ENCODE data around the gene C16orf86. TPM values are rescaled to one million over a fixed set of nuclear protein-coding genes. Genes with fewer than 3 reads are reported as not detected.

Gene C16orf86
- total RNA-seq, 2 donors from 2014 or later, result 2.9 to 5.1 TPM

GRCh38 chr16:67648764-67649407 is 17.7 kb upstream of the C16orf86 start:
- DNase-seq (no peak), ATAC-seq (no peak)
- H3K36me3 Mint-ChIP-seq (ENCODE audit: low read depth), result peaks cover 8% of the 10 kb centered on the region
- no peaks in the 10 kb centered on the region for H3K9me3 ChIP-seq (ENCODE audit: control insufficient read depth, low read length, poor library complexity, severe bottlenecking)
- H3K4me3 Mint-ChIP-seq, result no peak overlapping the region
- H3K27ac Mint-ChIP-seq, result no peak overlapping the region
- H3K4me1 Mint-ChIP-seq, result peaks cover 20% of the 10 kb centered on the region
- H3K27me3 Mint-ChIP-seq, result no peaks in the 10 kb centered on the region

GRCh38 chr16:67649494-67649931 is 17.1 kb upstream of the C16orf86 start:
- H3K9me3 ChIP-seq (ENCODE audit: control insufficient read depth, low read length, poor library complexity, severe bottlenecking), result no peaks in the 10 kb centered on the region
- Mint-ChIP-seq H3K4me3 (no peak overlapping the region), H3K36me3 (ENCODE audit: low read depth) (peaks cover 8% of the 10 kb centered on the region), H3K4me1 (peaks cover 18% of the 10 kb centered on the region), H3K27ac (no peak overlapping the region), H3K27me3 (no peaks in the 10 kb centered on the region)
- DNase-seq (no peak), ATAC-seq (no peak)

GRCh38 chr16:67650023-67650422 is 16.6 kb upstream of the C16orf86 start:
- Mint-ChIP-seq H3K27ac (peak overlapping the region; percentile 91), H3K36me3 (ENCODE audit: low read depth) (peaks cover 8% of the 10 kb centered on the region)

GRCh38 chr16:67651039-67651438 is 15.6 kb upstream of the C16orf86 start:
- H3K4me3 Mint-ChIP-seq, result no peak overlapping the region
- DNase-seq, result no peak
- H3K27ac Mint-ChIP-seq, result peak overlapping the region; percentile 91
- ATAC-seq, result no peak
- H3K4me1 Mint-ChIP-seq, result peaks cover 18% of the 10 kb centered on the region
- peaks cover 13% of the 10 kb centered on the region for H3K36me3 Mint-ChIP-seq (ENCODE audit: low read depth)
- no peaks in the 10 kb centered on the region for H3K27me3 Mint-ChIP-seq
- H3K9me3 ChIP-seq (ENCODE audit: control insufficient read depth, low read length, poor library complexity, severe bottlenecking), result no peaks in the 10 kb centered on the region

More at GRCh38 chr16:67650023-67650422, 16.6 kb upstream of the C16orf86 start:
- DNase-seq, result no peak
- Mint-ChIP-seq H3K4me3 (no peak overlapping the region), H3K27me3 (no peaks in the 10 kb centered on the region), H3K4me1 (peaks cover 16% of the 10 kb centered on the region)
- no peaks in the 10 kb centered on the region for H3K9me3 ChIP-seq (ENCODE audit: control insufficient read depth, low read length, poor library complexity, severe bottlenecking)
- ATAC-seq, result no peak

GRCh38 chr16:67651847-67652246 is 14.8 kb upstream of the C16orf86 start:
- Mint-ChIP-seq H3K27ac (peak overlapping the region; percentile 91), H3K36me3 (ENCODE audit: low read depth) (peaks cover 13% of the 10 kb centered on the region), H3K27me3 (no peaks in the 10 kb centered on the region), H3K4me3 (no peak overlapping the region), H3K4me1 (peaks cover 16% of the 10 kb centered on the region)
- no peaks in the 10 kb centered on the region for H3K9me3 ChIP-seq (ENCODE audit: control insufficient read depth, low read length, poor library complexity, severe bottlenecking)
- DNase-seq (no peak), ATAC-seq (no peak)

GRCh38 chr16:67652578-67653127 is 14.0 kb upstream of the C16orf86 start:
- DNase-seq (no peak), ATAC-seq (no peak)
- no peak overlapping the region for H3K27ac Mint-ChIP-seq

GRCh38 chr16:67653128-67653788 is 13.4 kb upstream of the C16orf86 start:
- H3K9me3 ChIP-seq (ENCODE audit: control insufficient read depth, low read length, poor library complexity, severe bottlenecking), result no peaks in the 10 kb centered on the region
- Mint-ChIP-seq H3K4me1 (peaks cover 16% of the 10 kb centered on the region), H3K36me3 (ENCODE audit: low read depth) (peaks cover 13% of the 10 kb centered on the region), H3K27ac (no peak overlapping the region), H3K4me3 (no peak overlapping the region), H3K27me3 (no peaks in the 10 kb centered on the region)
- ATAC-seq (no peak), DNase-seq (no peak)

More at GRCh38 chr16:67652578-67653127, 14.0 kb upstream of the C16orf86 start:
- H3K9me3 ChIP-seq (ENCODE audit: control insufficient read depth, low read length, poor library complexity, severe bottlenecking), result no peaks in the 10 kb centered on the region
- Mint-ChIP-seq H3K36me3 (ENCODE audit: low read depth) (peaks cover 13% of the 10 kb centered on the region), H3K4me3 (no peak overlapping the region), H3K27me3 (no peaks in the 10 kb centered on the region), H3K4me1 (peaks cover 16% of the 10 kb centered on the region)

GRCh38 chr16:67653789-67654402 is 12.7 kb upstream of the C16orf86 start:
- H3K9me3 ChIP-seq (ENCODE audit: control insufficient read depth, low read length, poor library complexity, severe bottlenecking), result no peaks in the 10 kb centered on the region
- Mint-ChIP-seq H3K36me3 (ENCODE audit: low read depth) (peaks cover 13% of the 10 kb centered on the region), H3K27ac (no peak overlapping the region), H3K4me3 (no peak overlapping the region), H3K27me3 (no peaks in the 10 kb centered on the region), H3K4me1 (peaks cover 16% of the 10 kb centered on the region)
- DNase-seq (no peak), ATAC-seq (no peak)

- no peak for DNase-seq
- Mint-ChIP-seq H3K4me1 (peaks cover 21% of the 10 kb centered on the region), H3K27ac (no peak overlapping the region), H3K4me3 (no peak overlapping the region), H3K27me3 (no peaks in the 10 kb centered on the region), H3K36me3 (ENCODE audit: low read depth) (peaks cover 13% of the 10 kb centered on the region)
- ATAC-seq, result no peak
- no peaks in the 10 kb centered on the region for H3K9me3 ChIP-seq (ENCODE audit: control insufficient read depth, low read length, poor library complexity, severe bottlenecking)
These were observed 12.2 kb upstream of the C16orf86 start for GRCh38 chr16:67654403-67654911.

- Mint-ChIP-seq H3K4me3 (no peak overlapping the region), H3K27ac (peak overlapping the region; percentile 49), H3K27me3 (no peaks in the 10 kb centered on the region), H3K4me1 (peaks cover 18% of the 10 kb centered on the region), H3K36me3 (ENCODE audit: low read depth) (peaks cover 10% of the 10 kb centered on the region)
- H3K9me3 ChIP-seq (ENCODE audit: control insufficient read depth, low read length, poor library complexity, severe bottlenecking), result no peaks in the 10 kb centered on the region
- no peak for ATAC-seq
- no peak for DNase-seq
These were observed 11.3 kb upstream of the C16orf86 start for GRCh38 chr16:67655363-67655762.

GRCh38 chr16:67656344-67657016 is 10.1 kb upstream of the C16orf86 start:
- DNase-seq, result no peak
- H3K27ac Mint-ChIP-seq, result no peak overlapping the region
- ATAC-seq, result no peak
- no peak overlapping the region for H3K4me3 Mint-ChIP-seq
- no peaks in the 10 kb centered on the region for H3K9me3 ChIP-seq (ENCODE audit: control insufficient read depth, low read length, poor library complexity, severe bottlenecking)
- H3K36me3 Mint-ChIP-seq (ENCODE audit: low read depth), result peaks cover 5% of the 10 kb centered on the region
- no peaks in the 10 kb centered on the region for H3K27me3 Mint-ChIP-seq
- peaks cover 18% of the 10 kb centered on the region for H3K4me1 Mint-ChIP-seq

GRCh38 chr16:67657017-67657608 is 9.5 kb upstream of the C16orf86 start:
- no peak for ATAC-seq
- H3K36me3 Mint-ChIP-seq (ENCODE audit: low read depth), result peaks cover 5% of the 10 kb centered on the region
- H3K27me3 Mint-ChIP-seq, result no peaks in the 10 kb centered on the region
- H3K4me1 Mint-ChIP-seq, result peaks cover 20% of the 10 kb centered on the region
- no peak overlapping the region for H3K27ac Mint-ChIP-seq
- no peak for DNase-seq
- H3K9me3 ChIP-seq (ENCODE audit: control insufficient read depth, low read length, poor library complexity, severe bottlenecking), result no peaks in the 10 kb centered on the region
- no peak overlapping the region for H3K4me3 Mint-ChIP-seq
